Activated naive CD8-positive, alpha-beta T cell treated with anti-CD3 and anti-CD28 coated beads for 36 hours (primary cell): ENCODE measurements around the gene ZBTB11. TPM values are rescaled to one million over a fixed set of nuclear protein-coding genes. Genes with fewer than 3 reads are reported as not detected.
"Not testable (repeated sequence)": the region's sequence is repeated elsewhere in the genome, so short reads cannot be mapped to it uniquely, and the experiment has no call there.

Experiments used
- DNase-seq: peaks from one replicate; pipeline ENCODE4 v3.0.0; 2021
- H3K27ac Mint-ChIP-seq: one replicate; pipeline ENCODE4 v1.8.0; 2022; ENCODE audit warnings: mild to moderate bottlenecking, moderate library complexity, mixed read lengths
- H3K27me3 Mint-ChIP-seq: one replicate; pipeline ENCODE4 v1.8.0; 2022; ENCODE audit warnings: mild to moderate bottlenecking, mixed read lengths
- H3K36me3 Mint-ChIP-seq: one replicate; pipeline ENCODE4 v1.8.0; 2021; ENCODE audit warnings: mild to moderate bottlenecking, mixed read lengths
- H3K4me1 Mint-ChIP-seq: one replicate; pipeline ENCODE4 v1.8.0; 2021; ENCODE audit warnings: mixed read lengths
- H3K4me3 Mint-ChIP-seq: one replicate; pipeline ENCODE4 v1.8.0; 2022; ENCODE audit warnings: mild to moderate bottlenecking, moderate library complexity, mixed read lengths
- H3K9me3 Mint-ChIP-seq: one replicate; pipeline ENCODE4 v1.8.0; 2022; ENCODE audit warnings: mixed read lengths
- total RNA-seq, 2 experiments: library from RNA; stranded (reverse); gene quantifications; one replicate each; pipeline ENCODE4 v1.2.3, GENCODE V29; 2021

Gene ZBTB11
- total RNA-seq, 2 experiments from 2014 or later = 23.8 to 24.3 TPM

DNA sequence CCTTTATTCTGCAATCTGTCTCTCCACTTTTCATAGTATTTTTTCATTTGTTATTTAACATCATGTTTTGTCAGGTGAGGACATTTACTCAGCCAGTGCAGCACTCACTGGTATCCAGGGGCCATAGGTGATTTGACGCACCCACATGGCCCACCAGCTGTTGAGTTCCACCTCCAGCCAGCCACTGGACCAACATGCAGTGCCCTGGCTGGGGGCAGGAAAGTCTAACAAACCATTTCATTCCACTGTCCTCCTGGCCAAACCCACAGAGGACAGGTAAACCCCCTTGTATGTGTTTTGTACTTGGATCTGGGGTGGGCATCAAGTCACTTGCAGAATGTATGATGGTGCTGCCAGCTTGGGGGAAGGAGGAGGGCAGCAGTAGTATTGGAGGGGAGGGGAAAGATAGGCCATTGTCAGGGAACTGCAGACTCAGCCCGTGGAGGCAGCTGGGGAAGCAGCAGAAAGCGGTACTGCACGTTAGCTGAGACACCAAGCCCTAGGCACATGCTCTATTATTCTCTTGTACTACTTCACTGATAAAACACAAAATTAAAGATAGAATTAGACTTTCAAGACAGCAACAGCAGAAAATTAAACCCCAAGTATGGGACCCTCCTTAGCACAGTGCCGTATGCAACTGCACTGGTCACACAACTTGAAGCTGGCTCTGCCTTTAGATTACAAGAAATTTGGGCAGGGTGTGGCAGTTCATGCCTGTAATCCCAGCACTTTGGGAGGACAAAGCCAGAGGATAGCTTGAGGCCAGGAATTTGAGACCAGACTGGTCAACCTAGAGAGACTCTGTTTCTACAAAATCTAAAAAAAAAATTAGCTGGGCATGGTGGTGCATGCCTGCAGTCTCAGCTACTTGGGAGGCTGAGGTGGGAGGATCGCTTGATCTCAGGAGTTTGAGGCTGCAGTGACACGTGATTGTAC is 25.0 kb upstream of the ZBTB11 start:
- Mint-ChIP-seq H3K4me1 (no peaks in the 10 kb centered on the region), H3K9me3 (no peaks in the 10 kb centered on the region), H3K4me3 (no peak overlapping the region), H3K27me3 (no peaks in the 10 kb centered on the region), H3K27ac (no peak overlapping the region), H3K36me3 (no peaks in the 10 kb centered on the region)
- DNase-seq = no peak

DNA sequence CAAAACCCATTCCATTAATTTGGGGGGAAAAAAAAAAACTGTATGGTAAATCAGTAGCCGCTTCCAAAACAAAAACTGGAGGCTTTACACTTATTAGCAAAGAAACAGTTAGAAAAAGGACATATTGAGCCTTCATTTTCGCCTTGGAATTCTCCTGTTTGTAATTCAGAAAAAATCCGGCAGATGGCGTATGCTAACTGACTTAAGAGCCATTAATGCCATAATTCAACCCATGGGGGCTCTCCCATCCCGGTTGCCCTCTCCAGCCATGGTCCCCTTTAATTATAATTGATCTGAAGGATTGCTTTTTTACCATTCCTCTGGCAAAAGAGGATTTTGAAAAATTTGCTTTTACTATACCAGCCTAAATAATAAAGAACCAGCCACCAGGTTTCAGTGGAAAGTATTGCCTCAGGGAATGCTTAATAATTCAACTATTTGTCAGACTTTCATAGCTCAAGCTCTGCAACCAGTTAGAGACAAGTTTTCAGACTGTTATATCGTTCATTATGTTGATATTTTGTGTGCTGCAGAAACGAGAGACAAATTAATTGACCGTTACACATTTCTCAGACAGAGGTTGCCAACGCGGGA is 18.9 kb upstream of the ZBTB11 start:
- Mint-ChIP-seq H3K9me3 (no peaks in the 10 kb centered on the region), H3K27ac (no peak overlapping the region), H3K4me3 (no peak overlapping the region), H3K27me3 (no peaks in the 10 kb centered on the region), H3K4me1 (peaks cover 9% of the 10 kb centered on the region), H3K36me3 (no peaks in the 10 kb centered on the region)
- no peak for DNase-seq

DNA sequence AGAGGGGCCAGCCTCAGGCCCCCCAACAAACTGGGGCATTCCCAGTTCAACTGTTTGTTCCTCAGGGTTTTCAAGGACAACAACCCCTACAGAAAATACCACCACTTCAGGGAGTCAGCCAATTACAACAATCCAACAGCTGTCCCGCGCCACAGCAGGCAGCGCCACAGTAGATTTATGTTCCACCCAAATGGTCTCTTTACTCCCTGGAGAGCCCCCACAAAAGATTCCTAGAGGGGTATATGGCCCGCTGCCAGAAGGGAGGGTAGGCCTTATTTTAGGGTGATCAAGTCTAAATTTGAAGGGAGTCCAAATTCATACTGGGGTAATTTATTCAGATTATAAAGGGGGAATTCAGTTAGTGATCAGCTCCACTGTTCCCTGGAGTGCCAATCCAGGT is 17.9 kb upstream of the ZBTB11 start:
- peaks cover 13% of the 10 kb centered on the region for H3K4me1 Mint-ChIP-seq
- not testable (repeated sequence) for H3K9me3 Mint-ChIP-seq, DNase-seq, H3K27ac Mint-ChIP-seq, H3K27me3 Mint-ChIP-seq, H3K4me3 Mint-ChIP-seq, H3K36me3 Mint-ChIP-seq

DNA sequence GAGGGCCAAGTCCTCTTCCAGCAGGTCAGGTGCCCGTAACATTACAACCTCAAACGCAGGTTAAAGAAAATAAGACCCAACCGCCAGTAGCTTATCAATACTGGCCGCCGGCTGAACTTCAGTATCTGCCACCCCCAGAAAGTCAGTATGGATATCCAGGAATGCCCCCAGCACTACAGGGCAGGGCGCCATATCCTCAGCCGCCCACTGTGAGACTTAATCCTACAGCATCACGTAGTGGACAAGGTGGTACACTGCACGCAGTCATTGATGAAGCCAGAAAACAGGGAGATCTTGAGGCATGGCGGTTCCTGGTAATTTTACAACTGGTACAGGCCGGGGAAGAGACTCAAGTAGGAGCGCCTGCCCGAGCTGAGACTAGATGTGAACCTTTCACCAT is 16.6 kb upstream of the ZBTB11 start:
- H3K27me3 Mint-ChIP-seq, H3K36me3 Mint-ChIP-seq, H3K27ac Mint-ChIP-seq, H3K9me3 Mint-ChIP-seq, H3K4me3 Mint-ChIP-seq: not testable (repeated sequence)
- H3K4me1 Mint-ChIP-seq = peaks cover 17% of the 10 kb centered on the region
- peak; percentile 32 for DNase-seq

DNA sequence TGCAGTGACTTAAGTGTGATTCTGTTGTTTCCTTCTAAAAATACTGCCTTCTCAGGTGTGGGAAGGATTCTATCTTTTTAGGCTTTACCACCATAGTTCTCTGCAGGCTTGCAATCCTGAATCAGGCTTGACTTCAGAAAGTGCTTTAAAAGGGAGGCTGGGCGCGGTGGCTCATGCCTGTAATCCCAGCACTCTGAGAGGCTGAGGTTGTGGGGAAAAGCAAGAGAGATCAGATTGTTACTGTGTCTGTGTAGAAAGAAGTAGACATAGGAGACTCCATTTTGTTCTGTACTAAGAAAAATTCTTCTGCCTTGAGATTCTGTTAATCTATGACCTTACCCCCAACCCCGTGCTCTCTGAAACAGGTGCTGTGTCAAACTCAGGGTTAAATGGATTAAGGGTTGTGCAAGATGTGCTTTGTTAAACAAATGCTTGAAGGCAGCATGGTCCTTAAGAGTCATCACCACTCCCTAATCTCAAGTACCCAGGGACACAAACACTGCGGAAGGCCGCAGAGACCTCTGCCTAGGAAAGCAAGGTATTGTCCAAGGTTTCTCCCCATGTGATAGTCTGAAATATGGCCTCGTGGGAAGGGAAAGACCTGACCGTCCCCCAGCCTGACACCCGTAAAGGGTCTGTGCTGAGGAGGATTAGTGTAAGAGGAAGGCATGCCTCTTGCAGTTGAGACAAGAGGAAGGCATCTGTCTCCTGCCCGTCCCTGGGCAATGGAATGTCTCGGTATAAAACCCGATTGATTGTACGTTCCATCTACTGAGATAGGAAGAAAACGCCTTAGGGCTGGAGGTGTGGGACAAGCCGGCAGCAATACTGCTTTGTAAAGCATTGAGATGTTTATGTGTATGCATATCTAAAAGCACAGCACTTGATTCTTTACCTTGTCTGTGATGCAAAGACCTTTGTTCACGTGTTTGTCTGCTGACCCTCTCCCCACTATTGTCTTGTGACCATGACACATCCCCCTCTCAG is 15.0 kb upstream of the ZBTB11 start:
- not testable (repeated sequence) for H3K27me3 Mint-ChIP-seq
- peaks cover 24% of the 10 kb centered on the region for H3K4me1 Mint-ChIP-seq

DNA sequence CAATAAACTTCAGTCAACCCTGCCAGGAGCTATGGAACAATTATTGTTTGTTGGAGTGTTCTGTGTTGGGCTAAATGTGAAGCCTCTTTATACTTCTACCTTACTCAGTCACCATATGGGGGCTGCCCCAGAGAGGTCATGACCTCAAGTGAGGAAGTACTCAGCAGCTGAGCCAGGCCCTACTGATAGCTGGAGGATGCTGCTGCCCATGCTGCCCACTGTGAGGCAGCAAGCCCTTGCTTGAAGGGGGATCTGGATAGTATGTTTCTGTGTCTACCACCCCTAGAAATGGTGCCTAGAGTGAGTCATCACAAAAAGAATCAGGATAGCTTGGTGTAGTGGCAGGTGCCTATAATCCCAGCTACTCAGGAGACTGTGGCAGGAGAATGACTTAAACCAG is 14.0 kb upstream of the ZBTB11 start:
- H3K4me3 Mint-ChIP-seq = no peak overlapping the region
- H3K27me3 Mint-ChIP-seq = no peaks in the 10 kb centered on the region

More for the DNA sequence above, 15.0 kb upstream of the ZBTB11 start:
- not testable (repeated sequence) for H3K27ac Mint-ChIP-seq, DNase-seq, H3K4me3 Mint-ChIP-seq, H3K9me3 Mint-ChIP-seq, H3K36me3 Mint-ChIP-seq

DNA sequence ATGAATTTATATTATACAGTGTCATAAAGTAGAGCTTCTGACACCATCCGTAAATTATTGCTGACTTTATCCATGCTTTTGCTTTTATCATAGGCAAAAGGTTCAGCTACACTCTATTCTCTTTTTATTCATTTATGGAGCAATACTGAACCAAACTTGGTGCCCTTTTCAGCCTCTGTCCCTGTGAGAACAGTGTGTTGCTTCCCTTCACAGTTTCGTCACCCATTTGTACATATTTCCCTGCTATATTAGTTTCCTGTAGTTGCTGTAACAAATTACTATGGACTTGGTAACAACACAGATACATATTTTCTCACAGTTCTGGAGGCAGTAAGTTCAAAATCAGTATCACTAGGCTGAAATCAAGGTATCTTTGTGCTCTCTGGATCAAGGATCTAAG is 12.4 kb upstream of the ZBTB11 start:
- H3K4me1 Mint-ChIP-seq = peaks cover 25% of the 10 kb centered on the region
- H3K27ac Mint-ChIP-seq = no peak overlapping the region
- no peaks in the 10 kb centered on the region for H3K27me3 Mint-ChIP-seq
- no peak for DNase-seq
- no peaks in the 10 kb centered on the region for H3K9me3 Mint-ChIP-seq
- H3K4me3 Mint-ChIP-seq = no peak overlapping the region
- peaks cover 22% of the 10 kb centered on the region for H3K36me3 Mint-ChIP-seq

More for the DNA sequence above, 14.0 kb upstream of the ZBTB11 start:
- Mint-ChIP-seq H3K4me1 (peaks cover 21% of the 10 kb centered on the region), H3K27ac (peak overlapping the region; percentile 54), H3K36me3 (peaks cover 6% of the 10 kb centered on the region), H3K9me3 (no peaks in the 10 kb centered on the region)
- DNase-seq = peak; percentile 26

DNA sequence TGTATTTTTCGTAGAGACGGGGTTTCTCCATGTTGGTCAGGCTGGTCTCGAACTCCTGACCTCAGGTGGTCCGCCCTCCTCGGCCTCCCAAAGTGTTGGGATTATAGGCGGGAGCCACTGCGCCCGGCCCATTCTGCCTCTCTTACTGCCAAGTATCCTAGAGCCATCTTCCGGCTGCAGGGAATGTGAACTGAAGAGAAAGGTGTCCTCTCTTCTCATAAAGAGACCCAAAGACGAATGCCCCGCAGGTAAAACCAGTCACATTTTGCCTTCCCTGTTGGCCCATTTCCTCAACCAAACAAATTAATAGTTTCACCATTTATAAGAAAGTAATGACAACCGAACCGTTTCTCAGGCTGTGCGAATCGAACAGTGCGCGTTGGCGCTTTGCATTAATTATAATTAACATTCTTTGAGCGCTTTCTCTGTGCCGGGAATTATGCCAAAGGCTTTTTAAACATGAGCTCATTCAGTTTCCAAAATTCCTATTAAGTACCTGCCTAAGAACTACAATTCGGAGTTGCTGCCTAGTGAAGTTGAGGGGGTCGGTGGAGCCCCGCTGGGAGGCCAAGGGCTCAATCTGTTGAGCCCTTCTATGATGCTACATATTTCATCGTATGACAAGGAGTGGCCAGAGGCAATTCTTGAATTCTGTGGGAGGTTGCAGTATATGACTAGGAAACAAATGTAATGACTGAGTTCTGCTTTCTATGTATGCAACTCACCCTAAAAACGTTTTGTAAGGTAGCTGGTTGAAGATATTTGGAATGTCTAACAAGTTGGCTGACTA is 10.4 kb upstream of the ZBTB11 start:
- no peak for DNase-seq
- Mint-ChIP-seq H3K27me3 (no peaks in the 10 kb centered on the region), H3K9me3 (no peaks in the 10 kb centered on the region), H3K36me3 (peaks cover 31% of the 10 kb centered on the region), H3K4me1 (peaks cover 26% of the 10 kb centered on the region), H3K4me3 (peak overlapping the region; percentile 95), H3K27ac (peak overlapping the region; percentile 99)

DNA sequence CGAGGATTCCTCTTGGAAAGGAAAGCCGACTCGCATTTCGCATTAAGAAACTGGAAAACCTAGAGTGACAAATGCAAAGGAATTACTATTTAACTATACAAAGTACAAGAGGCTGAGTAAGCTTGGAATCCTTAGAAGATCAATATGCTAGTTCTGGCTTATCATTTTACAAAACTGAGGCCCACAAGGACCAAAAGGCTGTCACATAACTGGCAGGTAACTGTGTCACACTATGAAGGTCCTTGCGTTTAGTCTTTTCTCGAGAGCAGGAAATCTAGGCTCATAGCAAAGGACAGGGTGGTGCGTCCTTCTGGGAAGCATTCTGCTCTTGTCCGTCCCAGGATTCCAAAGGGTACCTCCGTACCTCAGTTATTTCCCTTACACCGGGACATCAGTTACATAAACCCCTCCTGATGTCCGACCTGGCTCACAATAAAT is 9.0 kb upstream of the ZBTB11 start:
- Mint-ChIP-seq H3K36me3 (peaks cover 45% of the 10 kb centered on the region), H3K27me3 (no peaks in the 10 kb centered on the region), H3K4me3 (peak overlapping the region; percentile 95), H3K4me1 (peaks cover 31% of the 10 kb centered on the region), H3K27ac (peak overlapping the region; percentile 99), H3K9me3 (no peaks in the 10 kb centered on the region)
- DNase-seq = no peak

DNA sequence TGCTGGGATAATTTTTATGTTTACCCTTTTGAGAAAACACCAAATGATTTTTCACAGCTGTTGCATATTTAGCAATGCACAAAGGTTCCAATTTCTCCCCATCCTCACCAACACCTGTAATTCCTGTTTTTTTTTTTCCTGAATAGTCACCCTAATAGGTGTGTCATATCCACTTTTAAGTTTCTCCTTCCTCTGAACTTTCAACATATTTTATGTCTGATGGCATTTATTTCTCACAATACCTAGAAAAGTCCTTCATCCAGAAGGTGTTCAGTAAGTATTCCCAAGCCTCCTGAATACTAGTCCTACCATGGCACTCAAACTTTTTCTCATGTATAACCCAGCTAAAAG is 8.1 kb upstream of the ZBTB11 start:
- Mint-ChIP-seq H3K27ac (peak overlapping the region; percentile 99), H3K27me3 (no peaks in the 10 kb centered on the region), H3K4me1 (peaks cover 28% of the 10 kb centered on the region), H3K4me3 (peak overlapping the region; percentile 95), H3K9me3 (no peaks in the 10 kb centered on the region), H3K36me3 (peaks cover 53% of the 10 kb centered on the region)
- no peak for DNase-seq

DNA sequence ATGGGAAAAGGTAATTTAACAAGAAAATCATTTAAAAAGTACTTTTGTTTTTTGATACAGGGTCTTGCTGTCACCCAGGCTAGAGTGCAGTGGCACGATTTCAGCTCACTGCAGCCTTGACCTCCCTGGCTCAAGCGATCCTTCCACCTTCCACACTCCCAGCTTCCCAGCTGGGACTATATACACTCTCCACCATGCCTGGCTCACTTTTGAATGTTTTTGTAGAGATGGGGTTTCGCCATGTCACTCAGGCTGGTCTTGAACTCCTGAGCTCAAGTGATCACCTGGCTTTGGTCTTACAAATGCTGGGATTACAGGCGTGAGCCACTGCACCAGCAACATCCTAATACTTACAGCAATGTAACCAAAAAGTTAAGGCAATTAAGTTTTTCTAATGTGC is 3.5 kb upstream of the ZBTB11 start:
- Mint-ChIP-seq H3K4me3 (no peak overlapping the region), H3K4me1 (peaks cover 31% of the 10 kb centered on the region), H3K36me3 (peaks cover 63% of the 10 kb centered on the region), H3K9me3 (no peaks in the 10 kb centered on the region), H3K27me3 (no peaks in the 10 kb centered on the region), H3K27ac (peak overlapping the region; percentile 17)
- DNase-seq = no peak

DNA sequence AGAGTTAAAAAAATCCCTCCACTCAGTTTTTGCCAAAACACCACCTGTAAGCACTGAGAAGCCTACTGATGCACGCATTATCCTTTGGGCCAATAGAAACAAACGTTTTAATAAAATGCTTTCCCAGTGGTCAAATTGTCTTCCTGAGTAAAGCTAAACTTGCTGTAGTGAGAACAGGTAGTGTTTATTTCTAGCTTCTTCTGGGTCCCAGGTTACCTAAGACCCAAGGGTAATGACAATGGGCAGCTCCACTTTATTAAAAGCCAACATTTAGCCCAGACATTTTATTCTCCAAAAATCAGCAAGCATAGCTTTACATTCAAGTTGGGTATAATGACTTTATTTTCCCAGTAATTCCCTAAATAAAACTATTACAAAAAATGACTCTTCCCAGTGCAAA is 1.9 kb upstream of the ZBTB11 start:
- H3K27ac Mint-ChIP-seq = peak overlapping the region; percentile 5
- not testable (repeated sequence) for H3K4me3 Mint-ChIP-seq, H3K27me3 Mint-ChIP-seq, H3K9me3 Mint-ChIP-seq, DNase-seq
- H3K4me1 Mint-ChIP-seq = peaks cover 40% of the 10 kb centered on the region
- H3K36me3 Mint-ChIP-seq = peaks cover 58% of the 10 kb centered on the region

DNA sequence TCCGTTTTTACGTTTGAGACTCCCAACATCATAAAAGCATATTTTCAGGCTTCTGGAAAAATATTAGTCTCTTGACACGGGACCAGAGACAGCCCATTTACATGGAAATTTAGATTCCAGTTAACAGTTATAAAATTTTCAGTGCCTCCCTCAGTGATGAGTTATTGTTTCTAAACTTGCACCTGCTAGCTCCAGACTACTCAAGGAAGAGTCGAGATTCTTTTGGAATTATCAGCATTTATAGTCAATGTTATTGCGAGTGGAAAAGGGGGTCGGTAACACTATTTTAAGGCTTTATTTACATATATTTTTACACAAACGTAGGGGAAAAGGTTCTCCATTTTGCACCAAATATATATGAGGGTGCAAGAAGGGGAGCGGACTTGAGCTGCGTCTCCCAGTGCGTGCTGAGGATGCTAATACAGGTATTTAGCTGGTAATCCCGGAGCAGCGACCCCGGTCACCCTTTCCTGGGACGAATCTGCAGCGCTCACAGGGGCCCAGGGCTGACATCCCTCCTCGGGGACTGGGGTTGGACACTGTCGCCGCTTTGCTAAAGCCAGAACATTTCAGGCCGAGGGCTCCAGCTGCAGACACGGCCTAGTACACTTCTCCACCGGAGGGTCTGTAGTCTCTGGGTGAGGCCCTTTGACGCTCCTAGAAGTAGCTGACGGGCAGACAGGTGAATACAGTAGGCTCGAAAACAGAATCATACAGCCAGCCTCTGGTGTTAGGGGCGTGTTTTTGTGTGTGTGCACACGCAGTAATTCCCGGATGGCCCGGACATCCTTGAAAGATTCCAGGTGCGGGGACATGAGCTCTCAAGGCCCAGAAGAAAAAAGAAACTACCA is 729 bp upstream of the ZBTB11 start:
- Mint-ChIP-seq H3K9me3 (no peaks in the 10 kb centered on the region), H3K4me1 (peaks cover 45% of the 10 kb centered on the region), H3K27me3 (no peaks in the 10 kb centered on the region), H3K36me3 (peaks cover 55% of the 10 kb centered on the region), H3K4me3 (peak overlapping the region; percentile 90), H3K27ac (peak overlapping the region; percentile 94)
- DNase-seq = no peak
